ENCODE results near the gene SLC9C1.

SLC9C1 gene

GRCh38 chr3:112104774-112105173 is 189.2 kb downstream of the SLC9C1 start:
- peak; percentile 43 for DNase-seq (ENCODE audit: low read depth)
- no peak overlapping the region for H3K4me3 ChIP-seq (ENCODE audit: low read length)
- TF ChIP-seq CTCF (IDR thresholded peaks at IDR 0.05; ENCODE audit: insufficient read depth, low read depth, low read length, missing control alignments): no peak

- no peak for TF ChIP-seq CTCF (IDR thresholded peaks at IDR 0.05; ENCODE audit: insufficient read depth, low read depth, low read length, missing control alignments)
- DNase-seq (ENCODE audit: low read depth): peak; percentile 98
- no peak overlapping the region for H3K4me3 ChIP-seq (ENCODE audit: low read length)
Observed at GRCh38 chr3:112101916-112102315, 192.1 kb downstream of the SLC9C1 start.

DNA sequence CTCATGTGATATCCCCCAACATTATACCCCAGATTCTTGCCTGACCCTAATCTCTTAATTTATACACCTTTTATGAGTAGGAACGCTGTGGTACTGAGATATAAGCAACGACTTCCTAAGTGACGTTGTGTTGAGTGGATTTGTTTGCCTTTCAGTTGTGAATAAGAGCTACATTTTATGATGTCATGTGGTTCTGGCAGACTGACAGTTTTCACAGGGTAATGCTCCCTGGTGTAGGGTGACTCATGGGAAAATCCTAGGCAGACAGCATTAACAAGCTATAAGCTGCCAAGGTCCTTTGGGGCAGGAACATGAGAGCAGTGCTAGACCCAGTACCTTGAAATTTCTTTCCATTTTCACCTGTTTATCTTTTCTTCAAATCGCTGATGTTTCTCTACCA is 196.6 kb downstream of the SLC9C1 start:
- peak; percentile 100 for DNase-seq (ENCODE audit: low read depth)
- H3K4me3 ChIP-seq (ENCODE audit: low read length): no peak overlapping the region
- no peak for TF ChIP-seq CTCF (IDR thresholded peaks at IDR 0.05; ENCODE audit: insufficient read depth, low read depth, low read length, missing control alignments)

DNA sequence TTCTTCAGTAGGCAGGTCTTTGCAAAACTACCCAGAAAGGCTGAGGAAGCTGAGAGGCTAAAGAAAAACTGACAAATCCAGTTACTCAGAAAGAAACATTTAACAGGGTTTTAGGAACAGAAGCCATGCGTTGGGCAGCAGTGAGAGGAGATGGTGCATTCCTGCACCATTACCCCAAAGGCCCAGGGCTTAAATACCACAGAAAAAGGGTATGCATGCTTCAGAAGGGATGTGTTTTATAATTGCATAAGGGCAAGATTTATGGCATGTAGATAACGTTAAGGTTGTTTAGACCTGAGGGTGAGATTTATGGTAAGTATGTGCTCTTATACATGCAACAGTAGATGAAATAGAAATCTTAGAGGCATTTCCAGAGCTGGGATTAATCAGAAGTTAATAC is 197.8 kb downstream of the SLC9C1 start:
- peak; percentile 35 for DNase-seq (ENCODE audit: low read depth)
- TF ChIP-seq CTCF (IDR thresholded peaks at IDR 0.05; ENCODE audit: insufficient read depth, low read depth, low read length, missing control alignments): no peak
- no peak overlapping the region for H3K4me3 ChIP-seq (ENCODE audit: low read length)

DNA sequence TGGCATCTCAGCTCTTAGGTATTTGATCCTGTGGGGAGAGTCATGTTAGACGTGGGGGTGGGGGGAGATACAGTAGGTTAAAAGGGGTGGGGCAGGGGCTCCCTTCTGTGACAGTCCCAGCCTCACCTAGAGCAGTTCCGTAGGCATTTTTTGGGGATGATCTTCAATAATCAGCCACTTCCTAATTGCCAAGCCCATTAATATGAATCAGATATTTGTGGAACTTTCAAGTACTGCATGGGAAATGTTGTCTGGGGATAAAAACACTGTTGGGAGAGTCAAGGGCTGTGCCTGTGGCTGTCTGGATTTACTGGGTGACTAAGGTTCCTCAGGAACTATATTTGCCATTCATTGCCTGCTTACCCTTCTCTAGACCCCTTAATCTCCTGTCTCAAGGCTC is 198.3 kb downstream of the SLC9C1 start:
- no peak for TF ChIP-seq CTCF (IDR thresholded peaks at IDR 0.05; ENCODE audit: insufficient read depth, low read depth, low read length, missing control alignments)

GRCh38 chr3:112093180-112093522 is 200.9 kb downstream of the SLC9C1 start:
- no peak overlapping the region for H3K4me3 ChIP-seq (ENCODE audit: low read length)
- no peak for DNase-seq (ENCODE audit: low read depth)
- no peak for TF ChIP-seq CTCF (IDR thresholded peaks at IDR 0.05; ENCODE audit: insufficient read depth, low read depth, low read length, missing control alignments)

More for the DNA sequence above, 198.3 kb downstream of the SLC9C1 start:
- H3K4me3 ChIP-seq (ENCODE audit: low read length): no peak overlapping the region
- peak; percentile 49 for DNase-seq (ENCODE audit: low read depth)

GRCh38 chr3:112092496-112093179 is 201.4 kb downstream of the SLC9C1 start:
- H3K4me3 ChIP-seq (ENCODE audit: low read length): no peak overlapping the region

More at GRCh38 chr3:112092496-112093179, 201.4 kb downstream of the SLC9C1 start:
- DNase-seq (ENCODE audit: low read depth): no peak
- TF ChIP-seq CTCF (IDR thresholded peaks at IDR 0.05; ENCODE audit: insufficient read depth, low read depth, low read length, missing control alignments): no peak
